Activated B cell treated with CpG ODN at 0.5 μM for 24 hours (primary cell): Measurements from ENCODE around the gene MPP3. TPM values are rescaled to one million over a fixed set of nuclear protein-coding genes. Genes with fewer than 3 reads are reported as not detected.
"Not testable (repeated sequence)": the region's sequence is repeated elsewhere in the genome, so short reads cannot be mapped to it uniquely, and the experiment has no call there.

Experiments
- ATAC-seq: fragments of 200-7000 bp; cut with Tn5 transposase; one replicate; pipeline ENCODE4 v1.10.0; 2021; ENCODE audit warnings: low read depth, mild to moderate bottlenecking, moderate library complexity
- CTCF ChIA-PET: fragments of 350-600 bp; sonication (Branson Sonifier 250); formaldehyde crosslinking; loops from one replicate; lab custom pipeline; 2021; ENCODE audit warnings: antibody characterized with exemption; lab: Charles Lee
- POLR2A ChIA-PET: fragments of 350-600 bp; sonication (Branson Sonifier 250); formaldehyde crosslinking; loops from one replicate; lab custom pipeline; 2021; ENCODE audit warnings: antibody characterized with exemption; lab: Charles Lee
- DNase-seq: peaks from one replicate; pipeline ENCODE4 v3.0.0; 2022
- H3K27ac Mint-ChIP-seq: one replicate; pipeline ENCODE4 v1.8.0; 2020; ENCODE audit warnings: mixed read lengths
- H3K27me3 Mint-ChIP-seq: one replicate; pipeline ENCODE4 v1.8.0; 2021; ENCODE audit warnings: mixed read lengths
- H3K36me3 Mint-ChIP-seq: one replicate; pipeline ENCODE4 v1.8.0; 2021; ENCODE audit warnings: low read depth, mixed read lengths
- H3K4me1 Mint-ChIP-seq: one replicate; pipeline ENCODE4 v1.8.0; 2021; ENCODE audit warnings: mixed read lengths
- H3K4me3 Mint-ChIP-seq: one replicate; pipeline ENCODE4 v1.8.0; 2020; ENCODE audit warnings: mild to moderate bottlenecking, mixed read lengths
- H3K9me3 Mint-ChIP-seq: one replicate; pipeline ENCODE4 v1.8.0; 2020; ENCODE audit warnings: mixed read lengths
- intact Hi-C: fragments of 100-400 bp; cut with micrococcal nuclease; formaldehyde crosslinking; loops from one replicate; pipeline ENCODE4 v1.15.1; 2024
- total RNA-seq: library from RNA; stranded (reverse); gene quantifications from 2 replicates; pipeline ENCODE4 v1.2.3, GENCODE V29; 2022
- TF ChIP-seq, protein P1 (sequence below): fragments of 200-600 bp; IDR thresholded peaks from one replicate; pipeline ENCODE4 v1.8.0; 2022; ENCODE audit warnings: antibody characterized with exemption, mild to moderate bottlenecking

The MPP3 gene
- total RNA-seq, 1 donor from 2014 or later: not detected

DNA sequence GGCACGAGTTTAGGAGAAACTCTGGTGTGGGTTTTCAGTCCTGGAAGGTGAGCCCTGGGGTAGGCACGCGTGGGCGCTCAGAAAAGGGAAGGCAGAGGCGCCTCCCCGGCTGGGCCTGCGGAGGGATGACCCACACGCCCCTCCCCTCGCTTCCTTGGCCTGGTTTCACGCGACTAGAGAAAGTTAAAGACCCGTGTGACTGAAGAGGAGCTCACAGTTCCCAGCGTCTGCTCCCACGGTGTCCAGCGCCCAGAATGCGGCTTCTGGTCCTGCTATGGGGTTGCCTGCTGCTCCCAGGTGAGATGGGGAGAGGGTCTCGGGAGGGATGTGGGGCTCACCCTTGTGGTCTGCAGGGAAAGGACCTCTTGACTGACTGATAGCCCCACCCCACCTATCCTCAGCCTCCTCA is 14.0 kb upstream of the MPP3 start, which contains the start of gene CD300LG:
Gene CD300LG (plus strand): TSS at position 214 of the 409 bp plus-strand sequence. CDS start 41 bp downstream, at position 255.
- CTCF ChIA-PET: interaction anchor here (0.9 to 1.9 kb wide), 6 partner anchors 47 to 268 kb away, joined by 3 to 20 read pairs (median 4); partner anchors contain the start of gene DUSP3
- no peak for ATAC-seq
- TF ChIP-seq, protein P1, sequence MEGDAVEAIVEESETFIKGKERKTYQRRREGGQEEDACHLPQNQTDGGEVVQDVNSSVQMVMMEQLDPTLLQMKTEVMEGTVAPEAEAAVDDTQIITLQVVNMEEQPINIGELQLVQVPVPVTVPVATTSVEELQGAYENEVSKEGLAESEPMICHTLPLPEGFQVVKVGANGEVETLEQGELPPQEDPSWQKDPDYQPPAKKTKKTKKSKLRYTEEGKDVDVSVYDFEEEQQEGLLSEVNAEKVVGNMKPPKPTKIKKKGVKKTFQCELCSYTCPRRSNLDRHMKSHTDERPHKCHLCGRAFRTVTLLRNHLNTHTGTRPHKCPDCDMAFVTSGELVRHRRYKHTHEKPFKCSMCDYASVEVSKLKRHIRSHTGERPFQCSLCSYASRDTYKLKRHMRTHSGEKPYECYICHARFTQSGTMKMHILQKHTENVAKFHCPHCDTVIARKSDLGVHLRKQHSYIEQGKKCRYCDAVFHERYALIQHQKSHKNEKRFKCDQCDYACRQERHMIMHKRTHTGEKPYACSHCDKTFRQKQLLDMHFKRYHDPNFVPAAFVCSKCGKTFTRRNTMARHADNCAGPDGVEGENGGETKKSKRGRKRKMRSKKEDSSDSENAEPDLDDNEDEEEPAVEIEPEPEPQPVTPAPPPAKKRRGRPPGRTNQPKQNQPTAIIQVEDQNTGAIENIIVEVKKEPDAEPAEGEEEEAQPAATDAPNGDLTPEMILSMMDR: no peak
- H3K4me3 Mint-ChIP-seq: no peak within 1 kb of the TSS
- H3K4me1 Mint-ChIP-seq: no peaks in the 10 kb centered on the region
- peaks cover 27% of the 10 kb centered on the region for H3K27me3 Mint-ChIP-seq
- H3K27ac Mint-ChIP-seq: no peak within 1 kb of the TSS
- no peaks in the 10 kb centered on the region for H3K36me3 Mint-ChIP-seq
- intact Hi-C loops: loop anchor here (1.0 to 5.0 kb wide), 3 partner anchors 68 to 270 kb away; no protein-coding TSS in a partner anchor
- POLR2A ChIA-PET: no interaction called here
- no peaks in the 10 kb centered on the region for H3K9me3 Mint-ChIP-seq
- no peak for DNase-seq

DNA sequence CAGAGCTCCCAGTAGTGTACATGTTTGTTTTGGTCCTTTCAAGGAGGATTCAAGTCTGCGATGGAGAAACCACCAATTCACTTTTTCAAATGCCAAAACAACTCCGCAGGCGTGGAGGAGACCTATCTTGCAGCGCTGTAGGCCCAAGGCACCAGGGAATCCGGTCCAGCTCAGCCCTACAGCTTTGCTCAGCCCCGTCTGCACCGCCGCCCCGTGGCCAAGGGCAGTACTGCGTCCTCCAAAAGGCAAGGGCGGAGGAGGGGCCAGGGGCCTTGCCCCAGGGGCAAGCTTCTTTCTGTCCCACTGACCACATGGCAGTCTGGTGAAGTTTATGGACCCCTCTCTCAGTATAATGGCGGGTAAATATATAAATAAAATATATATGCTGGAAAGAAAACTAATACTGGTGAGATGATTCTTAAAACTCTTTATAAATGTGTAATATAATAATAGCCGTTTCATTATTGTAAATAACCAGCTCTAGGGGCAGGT is 13.3 kb upstream of the MPP3 start:
- ChIA-PET CTCF (interaction anchor here (0.5 to 1.9 kb wide), 11 partner anchors 16 to 271 kb away, joined by 3 to 20 read pairs (median 3); partner anchors contain the start of gene DUSP3), POLR2A (no interaction called here)
- peaks cover 22% of the 10 kb centered on the region for H3K27me3 Mint-ChIP-seq
- no peak overlapping the region for H3K27ac Mint-ChIP-seq
- intact Hi-C loops: loop anchor here (1.0 to 5.0 kb wide), 3 partner anchors 67 to 269 kb away; no protein-coding TSS in a partner anchor
- no peak overlapping the region for H3K4me3 Mint-ChIP-seq
- H3K9me3 Mint-ChIP-seq: no peaks in the 10 kb centered on the region
- TF ChIP-seq, protein P1: peak; percentile 79
- H3K4me1 Mint-ChIP-seq: no peaks in the 10 kb centered on the region
- peak; percentile 100 for ATAC-seq
- DNase-seq: peak; percentile 72
- no peaks in the 10 kb centered on the region for H3K36me3 Mint-ChIP-seq

DNA sequence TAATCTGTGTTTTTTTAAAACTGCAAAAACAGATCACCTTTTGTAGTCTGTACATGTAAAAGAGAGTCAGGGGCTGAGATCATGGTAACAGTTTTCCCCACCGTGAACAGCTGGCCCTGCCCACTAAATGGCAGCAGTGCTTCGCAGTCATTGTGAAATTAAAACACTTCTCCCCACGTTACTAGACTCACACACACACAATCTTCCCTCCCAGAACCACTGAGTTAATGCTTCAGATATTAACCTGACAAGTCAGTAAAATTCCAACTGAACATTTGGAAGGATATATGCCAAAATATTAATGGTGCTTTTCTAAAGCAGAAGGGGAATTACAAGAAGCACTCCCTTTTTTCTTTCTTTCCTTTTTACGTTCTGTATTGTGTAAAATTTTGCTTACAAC is 12.8 kb upstream of the MPP3 start:
- ChIA-PET POLR2A (interaction anchor here (0.7 kb wide), 1 partner anchor 26 kb away, joined by 4 read pairs; no protein-coding TSS in a partner anchor), CTCF (interaction anchor here (0.5 to 1.9 kb wide), 11 partner anchors 16 to 271 kb away, joined by 3 to 20 read pairs (median 3); partner anchors contain the start of gene DUSP3)
- intact Hi-C loops: loop anchor here (1.0 to 5.0 kb wide), 3 partner anchors 66 to 268 kb away; no protein-coding TSS in a partner anchor
- Mint-ChIP-seq H3K4me3 (no peak overlapping the region), H3K27ac (no peak overlapping the region), H3K36me3 (no peaks in the 10 kb centered on the region), H3K27me3 (peaks cover 20% of the 10 kb centered on the region), H3K4me1 (no peaks in the 10 kb centered on the region), H3K9me3 (no peaks in the 10 kb centered on the region)
- no peak for DNase-seq
- TF ChIP-seq, protein P1: no peak
- ATAC-seq: no peak

GRCh38 chr17:43844241-43844640 is 11.3 kb upstream of the MPP3 start:
- Mint-ChIP-seq H3K4me1 (no peaks in the 10 kb centered on the region), H3K27me3 (peaks cover 16% of the 10 kb centered on the region), H3K27ac (no peak overlapping the region), H3K9me3 (no peaks in the 10 kb centered on the region), H3K4me3 (no peak overlapping the region), H3K36me3 (no peaks in the 10 kb centered on the region)
- TF ChIP-seq, protein P1: no peak
- CTCF ChIA-PET: interaction anchor here (1.2 kb wide), 1 partner anchor 267 kb away, joined by 3 read pairs; no protein-coding TSS in a partner anchor
- POLR2A ChIA-PET: no interaction called here
- intact Hi-C loops: no loop called here
- no peak for ATAC-seq
- no peak for DNase-seq

DNA sequence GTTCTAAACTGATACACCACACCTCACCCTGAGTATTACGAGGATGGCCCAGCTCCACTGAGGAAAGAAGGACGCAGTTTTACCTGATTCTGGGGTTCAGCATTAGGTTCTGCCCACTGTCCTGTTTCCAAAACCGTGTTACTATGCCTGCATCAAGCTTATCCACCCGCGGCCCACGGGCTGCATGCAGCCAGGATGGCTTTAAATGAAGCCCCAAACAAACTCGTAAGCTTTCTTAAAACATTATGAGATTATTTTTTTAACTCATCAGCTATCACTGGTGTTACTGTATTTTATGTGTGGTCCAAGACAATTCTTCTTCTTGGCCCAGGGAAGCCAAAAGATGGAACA is 10.0 kb upstream of the MPP3 start:
- Mint-ChIP-seq H3K4me3 (no peak overlapping the region), H3K27ac (no peak overlapping the region), H3K27me3 (peaks cover 8% of the 10 kb centered on the region), H3K9me3 (no peaks in the 10 kb centered on the region), H3K36me3 (no peaks in the 10 kb centered on the region), H3K4me1 (no peaks in the 10 kb centered on the region)
- intact Hi-C loops: no loop called here
- no peak for DNase-seq
- TF ChIP-seq, protein P1: no peak
- ChIA-PET POLR2A (no interaction called here), CTCF (interaction anchor here (1.4 kb wide), 1 partner anchor 35 kb away, joined by 4 read pairs; no protein-coding TSS in a partner anchor)
- ATAC-seq: no peak

DNA sequence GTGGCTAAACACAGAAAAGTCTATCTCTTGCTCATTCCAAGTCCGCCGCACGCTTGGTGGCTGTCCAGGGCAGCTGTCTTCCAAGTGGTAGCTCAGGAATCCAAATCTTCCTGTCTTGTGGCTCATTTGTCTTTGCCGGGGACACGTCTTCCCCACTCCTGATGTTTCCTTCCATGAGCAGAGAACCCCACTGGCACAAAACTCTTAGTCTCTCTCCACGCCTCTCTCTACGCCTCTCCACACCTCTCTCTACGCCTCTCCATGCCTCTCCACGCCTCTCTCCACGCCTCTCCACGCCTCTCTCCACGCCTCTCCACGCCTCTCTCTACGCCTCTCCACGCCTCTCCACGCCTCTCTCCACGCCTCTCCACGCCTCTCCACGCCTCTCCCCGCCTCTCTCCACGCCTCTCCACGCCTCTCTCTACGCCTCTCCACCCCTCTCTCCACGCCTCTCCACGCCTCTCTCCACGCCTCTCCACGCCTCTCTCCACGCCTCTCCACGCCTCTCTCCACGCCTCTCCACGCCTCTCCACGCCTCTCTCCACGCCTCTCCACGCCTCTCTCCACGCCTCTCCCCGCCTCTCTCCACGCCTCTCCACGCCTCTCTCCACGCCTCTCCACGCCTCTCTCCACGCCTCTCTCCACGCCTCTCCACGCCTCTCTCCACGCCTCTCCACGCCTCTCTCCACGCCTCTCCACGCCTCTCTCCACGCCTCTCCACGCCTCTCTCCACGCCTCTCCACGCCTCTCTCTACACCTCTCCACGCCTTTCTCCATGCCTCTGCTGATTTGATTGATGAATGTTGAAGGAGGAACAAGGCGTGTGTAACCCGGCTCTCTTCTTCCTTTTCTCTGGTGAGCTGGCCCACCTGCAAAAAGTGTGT is 9.4 kb upstream of the MPP3 start:
- H3K4me1 Mint-ChIP-seq, H3K27ac Mint-ChIP-seq, DNase-seq, H3K36me3 Mint-ChIP-seq, intact Hi-C loops, ATAC-seq, H3K27me3 Mint-ChIP-seq, POLR2A ChIA-PET, H3K4me3 Mint-ChIP-seq, H3K9me3 Mint-ChIP-seq: not testable (repeated sequence)
- CTCF ChIA-PET: interaction anchor here (1.4 kb wide), 1 partner anchor 35 kb away, joined by 4 read pairs; no protein-coding TSS in a partner anchor
